NB4 (cell line): ENCODE results near the gene NR4A3.

ENCODE experiments used
- POLR2A ChIP-seq: IDR thresholded peaks from 2 replicates; pipeline ENCODE4 v1.6.1; 2011; ENCODE audit warnings: mild to moderate bottlenecking; ENCODE audit not compliant: insufficient read length; ENCODE audit errors: extremely low read depth
- TF ChIP-seq, protein P1 (sequence below): IDR thresholded peaks from 2 replicates; pipeline ENCODE4 v1.6.1; 2011; ENCODE audit warnings: low read depth, low read length

DNA sequence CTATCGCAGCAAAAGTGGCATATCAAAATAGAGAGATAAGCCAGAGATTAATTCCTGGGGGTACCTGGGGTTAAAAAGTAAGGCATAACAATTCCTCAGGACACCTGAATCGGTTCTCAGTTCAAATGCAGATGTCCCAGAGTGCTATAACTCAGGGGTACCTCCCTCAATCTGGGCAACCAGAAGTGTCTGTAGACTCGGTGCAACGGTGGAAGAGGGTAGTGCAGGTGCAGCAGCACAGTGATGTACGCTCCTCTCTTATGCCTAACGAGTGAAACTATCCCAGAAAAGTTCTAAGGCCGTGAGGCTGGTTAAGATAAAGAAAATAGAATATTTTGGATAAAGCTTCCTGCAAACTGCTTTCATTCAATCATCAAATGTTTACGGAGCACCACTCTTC lies 7.9 kb upstream of the NR4A3 start:
- TF ChIP-seq POLR2A: no peak
- TF ChIP-seq, protein P1, sequence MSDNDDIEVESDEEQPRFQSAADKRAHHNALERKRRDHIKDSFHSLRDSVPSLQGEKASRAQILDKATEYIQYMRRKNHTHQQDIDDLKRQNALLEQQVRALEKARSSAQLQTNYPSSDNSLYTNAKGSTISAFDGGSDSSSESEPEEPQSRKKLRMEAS: no peak
